ENCODE measurements around the gene DNAH17.

Gene DNAH17

DNA sequence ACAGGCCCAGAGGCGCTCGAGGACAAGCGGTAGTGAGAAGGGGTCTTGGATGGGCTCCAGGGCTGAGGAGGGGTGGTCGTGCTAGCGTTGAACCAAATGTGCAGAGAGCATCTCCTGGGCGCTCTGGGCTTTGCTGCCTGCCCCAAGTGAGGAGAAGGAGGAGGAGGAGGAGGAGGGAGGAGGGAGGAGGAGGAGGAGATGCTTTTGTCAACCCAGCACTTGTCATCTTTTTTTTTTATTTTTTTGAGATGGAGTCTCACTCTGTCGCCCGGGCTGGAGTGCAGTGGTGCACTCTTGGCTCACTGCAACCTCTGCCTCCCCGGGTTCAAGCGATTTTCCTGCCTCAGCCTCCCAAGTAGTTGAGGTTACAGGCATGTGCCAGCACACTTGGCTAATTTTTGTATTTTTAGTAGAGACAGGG lies 138.9 kb downstream of the DNAH17 start:
- H4K20me1 ChIP-seq (ENCODE audit: control insufficient read depth, insufficient read depth, low read depth, low read length): no peaks in the 10 kb centered on the region
- H3K27me3 ChIP-seq (ENCODE audit: control insufficient read depth, low read length): peaks cover 5% of the 10 kb centered on the region; the same call in 1 of the 2 replicates
- H3K79me2 ChIP-seq (ENCODE audit: control insufficient read depth, low read length): no peaks in the 10 kb centered on the region
- H3K9me2 ChIP-seq (replicated peaks; ENCODE audit: control insufficient read depth, low read length): no peaks in the 10 kb centered on the region
- no peak overlapping the region for H3K4me2 ChIP-seq (ENCODE audit: low read length)
- H3F3A ChIP-seq (ENCODE audit: control insufficient read depth, insufficient read depth): no peaks in the 10 kb centered on the region
- no peaks in the 10 kb centered on the region for H3K36me3 ChIP-seq (ENCODE audit: control insufficient read depth, low read length)
- no peaks in the 10 kb centered on the region for H3K4me1 ChIP-seq (ENCODE audit: control insufficient read depth, low read length)
- no peak overlapping the region for H3K4me3 ChIP-seq (ENCODE audit: low read length)
- H3K9me3 ChIP-seq (ENCODE audit: control insufficient read depth, insufficient read depth, low read length): no peaks in the 10 kb centered on the region
- H3K27ac ChIP-seq (ENCODE audit: low read depth, low read length): no peak overlapping the region
- TF ChIP-seq EZH2phosphoT487 (IDR thresholded peaks at IDR 0.05; ENCODE audit: borderline replicate concordance, low read length) (no peak), CTCF (IDR thresholded peaks at IDR 0.05; ENCODE audit: low read depth, low read length, poor library complexity, severe bottlenecking) (no peak)

- peaks cover 5% of the 10 kb centered on the region; the same call in 1 of the 2 replicates for H3K27me3 ChIP-seq (ENCODE audit: control insufficient read depth, low read length)
- no peak overlapping the region for H3K27ac ChIP-seq (ENCODE audit: low read depth, low read length)
- no peaks in the 10 kb centered on the region for H3K36me3 ChIP-seq (ENCODE audit: control insufficient read depth, low read length)
- H3K4me2 ChIP-seq (ENCODE audit: low read length): no peak overlapping the region
- no peaks in the 10 kb centered on the region for H3K9me3 ChIP-seq (ENCODE audit: control insufficient read depth, insufficient read depth, low read length)
- no peak for TF ChIP-seq CTCF (IDR thresholded peaks at IDR 0.05; ENCODE audit: low read depth, low read length, poor library complexity, severe bottlenecking)
- no peak for TF ChIP-seq EZH2phosphoT487 (IDR thresholded peaks at IDR 0.05; ENCODE audit: borderline replicate concordance, low read length)
- H4K20me1 ChIP-seq (ENCODE audit: control insufficient read depth, insufficient read depth, low read depth, low read length): no peaks in the 10 kb centered on the region
- H3F3A ChIP-seq (ENCODE audit: control insufficient read depth, insufficient read depth): no peaks in the 10 kb centered on the region
- no peaks in the 10 kb centered on the region for H3K9me2 ChIP-seq (replicated peaks; ENCODE audit: control insufficient read depth, low read length)
- no peaks in the 10 kb centered on the region for H3K79me2 ChIP-seq (ENCODE audit: control insufficient read depth, low read length)
- no peaks in the 10 kb centered on the region for H3K4me1 ChIP-seq (ENCODE audit: control insufficient read depth, low read length)
- no peak overlapping the region for H3K4me3 ChIP-seq (ENCODE audit: low read length)
Observed at GRCh38 chr17:78437508-78438169, 139.6 kb downstream of the DNAH17 start.

- no peaks in the 10 kb centered on the region for H3K9me3 ChIP-seq (ENCODE audit: control insufficient read depth, insufficient read depth, low read length)
- no peaks in the 10 kb centered on the region for H4K20me1 ChIP-seq (ENCODE audit: control insufficient read depth, insufficient read depth, low read depth, low read length)
- peaks cover 5% of the 10 kb centered on the region; the same call in 1 of the 2 replicates for H3K27me3 ChIP-seq (ENCODE audit: control insufficient read depth, low read length)
- no peaks in the 10 kb centered on the region for H3F3A ChIP-seq (ENCODE audit: control insufficient read depth, insufficient read depth)
- H3K9me2 ChIP-seq (replicated peaks; ENCODE audit: control insufficient read depth, low read length): no peaks in the 10 kb centered on the region
- H3K36me3 ChIP-seq (ENCODE audit: control insufficient read depth, low read length): no peaks in the 10 kb centered on the region
- TF ChIP-seq EZH2phosphoT487 (IDR thresholded peaks at IDR 0.05; ENCODE audit: borderline replicate concordance, low read length) (no peak), CTCF (IDR thresholded peaks at IDR 0.05; ENCODE audit: low read depth, low read length, poor library complexity, severe bottlenecking) (no peak)
- no peaks in the 10 kb centered on the region for H3K4me1 ChIP-seq (ENCODE audit: control insufficient read depth, low read length)
- no peak overlapping the region for H3K4me2 ChIP-seq (ENCODE audit: low read length)
- no peak overlapping the region for H3K4me3 ChIP-seq (ENCODE audit: low read length)
- no peak overlapping the region for H3K27ac ChIP-seq (ENCODE audit: low read depth, low read length)
- no peaks in the 10 kb centered on the region for H3K79me2 ChIP-seq (ENCODE audit: control insufficient read depth, low read length)
Observed at GRCh38 chr17:78435330-78436005, 141.7 kb downstream of the DNAH17 start.

Data from DOHH2 (cell line).